Measurements from ENCODE around the gene CENPM.

DNA sequence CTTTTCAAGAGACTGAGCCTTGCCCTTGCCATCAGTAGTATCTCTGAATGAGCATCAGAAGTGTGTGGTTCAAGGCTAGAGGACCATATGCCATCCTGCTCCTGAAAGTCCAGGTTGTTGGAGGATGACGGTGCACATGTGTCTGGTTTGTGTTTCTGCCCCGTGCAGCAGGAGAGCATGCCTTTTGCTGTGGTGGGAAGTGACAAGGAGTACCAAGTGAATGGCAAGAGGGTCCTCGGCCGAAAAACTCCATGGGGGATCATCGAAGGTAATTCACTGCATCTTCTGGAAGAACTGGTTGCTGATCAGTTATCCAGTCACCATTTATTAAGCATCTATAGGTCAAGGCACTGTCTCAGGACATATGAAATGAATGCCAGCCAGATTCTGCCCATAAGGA lies 45.5 kb upstream of the CENPM start:
- TF ChIP-seq CTCF (IDR thresholded peaks at IDR 0.05 in 2 of 3, conservative IDR thresholded peaks at IDR 0.05 in 1 of 3; ENCODE audit: insufficient read depth in 2 of 3, low read depth in 1 of 3, low read length in 3 of 3) (no peak), POLR2A (conservative IDR thresholded peaks at IDR 0.05) (no peak), EZH2 (IDR thresholded peaks at IDR 0.05; ENCODE audit: borderline replicate concordance, low read depth, low read length) (no peak)

All from K562 (cell line).